Measurements from ENCODE around the gene AEBP1.
A peak's percentile ranks its signal among the peaks of the same experiment; 100 is the strongest.

The AEBP1 gene

DNA sequence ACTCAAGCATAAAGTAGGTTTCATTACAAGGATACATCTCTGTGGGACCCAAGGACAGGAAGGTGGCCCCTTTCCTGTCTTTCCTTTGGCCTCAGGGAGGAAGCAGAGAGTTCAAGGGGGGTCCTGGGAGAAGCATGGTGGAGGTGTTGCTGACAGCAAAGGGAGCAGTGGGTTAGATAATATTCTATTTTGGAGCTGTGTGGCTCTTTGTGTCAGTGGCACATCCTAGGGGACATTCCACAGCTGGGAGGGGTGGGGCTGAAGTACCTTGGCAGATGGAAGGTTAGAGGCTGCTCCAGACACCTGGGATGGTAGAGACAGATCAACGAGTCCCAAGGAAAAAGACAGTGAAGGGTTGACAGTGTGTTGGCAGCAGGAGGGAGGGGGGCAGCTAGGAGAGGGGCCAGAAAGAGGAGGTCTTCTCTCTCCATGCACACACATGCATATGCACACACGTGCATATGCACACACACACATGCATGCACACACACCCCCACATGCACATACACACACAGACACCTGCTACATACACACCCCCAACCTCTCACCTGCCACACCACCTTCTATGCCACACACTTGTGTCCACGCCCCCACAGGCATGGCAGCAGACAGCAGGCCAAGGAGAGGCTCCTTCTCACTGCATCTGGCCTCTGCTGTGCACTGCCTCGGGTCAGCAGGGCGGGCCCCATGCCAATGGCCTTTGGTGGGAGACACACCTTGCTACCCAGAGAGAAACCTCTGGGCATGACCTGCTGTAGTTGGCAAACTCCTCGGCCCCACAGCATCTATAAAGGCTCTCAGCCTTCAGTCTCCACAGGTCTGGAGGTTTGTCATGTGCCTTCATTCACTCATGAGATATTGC is 24.8 kb downstream of the AEBP1 start:
- no peak overlapping the region for H3K4me3 ChIP-seq (replicated peaks; ENCODE audit: insufficient read depth, low read length)
- DNase-seq (ENCODE audit: low read depth in 1 of 2, low spot score in 1 of 2), result no peak
- no peaks in the 10 kb centered on the region for H3K27me3 ChIP-seq (ENCODE audit: insufficient read depth, poor library complexity, severe bottlenecking)
- H3K27ac ChIP-seq (replicated peaks), result no peak overlapping the region
- TF ChIP-seq, protein P1, sequence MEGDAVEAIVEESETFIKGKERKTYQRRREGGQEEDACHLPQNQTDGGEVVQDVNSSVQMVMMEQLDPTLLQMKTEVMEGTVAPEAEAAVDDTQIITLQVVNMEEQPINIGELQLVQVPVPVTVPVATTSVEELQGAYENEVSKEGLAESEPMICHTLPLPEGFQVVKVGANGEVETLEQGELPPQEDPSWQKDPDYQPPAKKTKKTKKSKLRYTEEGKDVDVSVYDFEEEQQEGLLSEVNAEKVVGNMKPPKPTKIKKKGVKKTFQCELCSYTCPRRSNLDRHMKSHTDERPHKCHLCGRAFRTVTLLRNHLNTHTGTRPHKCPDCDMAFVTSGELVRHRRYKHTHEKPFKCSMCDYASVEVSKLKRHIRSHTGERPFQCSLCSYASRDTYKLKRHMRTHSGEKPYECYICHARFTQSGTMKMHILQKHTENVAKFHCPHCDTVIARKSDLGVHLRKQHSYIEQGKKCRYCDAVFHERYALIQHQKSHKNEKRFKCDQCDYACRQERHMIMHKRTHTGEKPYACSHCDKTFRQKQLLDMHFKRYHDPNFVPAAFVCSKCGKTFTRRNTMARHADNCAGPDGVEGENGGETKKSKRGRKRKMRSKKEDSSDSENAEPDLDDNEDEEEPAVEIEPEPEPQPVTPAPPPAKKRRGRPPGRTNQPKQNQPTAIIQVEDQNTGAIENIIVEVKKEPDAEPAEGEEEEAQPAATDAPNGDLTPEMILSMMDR (IDR thresholded peaks at IDR 0.05; ENCODE audit: insufficient read depth, low read length), result no peak
- no peak for TF ChIP-seq SPI1 (IDR thresholded peaks at IDR 0.05; ENCODE audit: borderline replicate concordance, low read depth)
- TF ChIP-seq, protein P2, sequence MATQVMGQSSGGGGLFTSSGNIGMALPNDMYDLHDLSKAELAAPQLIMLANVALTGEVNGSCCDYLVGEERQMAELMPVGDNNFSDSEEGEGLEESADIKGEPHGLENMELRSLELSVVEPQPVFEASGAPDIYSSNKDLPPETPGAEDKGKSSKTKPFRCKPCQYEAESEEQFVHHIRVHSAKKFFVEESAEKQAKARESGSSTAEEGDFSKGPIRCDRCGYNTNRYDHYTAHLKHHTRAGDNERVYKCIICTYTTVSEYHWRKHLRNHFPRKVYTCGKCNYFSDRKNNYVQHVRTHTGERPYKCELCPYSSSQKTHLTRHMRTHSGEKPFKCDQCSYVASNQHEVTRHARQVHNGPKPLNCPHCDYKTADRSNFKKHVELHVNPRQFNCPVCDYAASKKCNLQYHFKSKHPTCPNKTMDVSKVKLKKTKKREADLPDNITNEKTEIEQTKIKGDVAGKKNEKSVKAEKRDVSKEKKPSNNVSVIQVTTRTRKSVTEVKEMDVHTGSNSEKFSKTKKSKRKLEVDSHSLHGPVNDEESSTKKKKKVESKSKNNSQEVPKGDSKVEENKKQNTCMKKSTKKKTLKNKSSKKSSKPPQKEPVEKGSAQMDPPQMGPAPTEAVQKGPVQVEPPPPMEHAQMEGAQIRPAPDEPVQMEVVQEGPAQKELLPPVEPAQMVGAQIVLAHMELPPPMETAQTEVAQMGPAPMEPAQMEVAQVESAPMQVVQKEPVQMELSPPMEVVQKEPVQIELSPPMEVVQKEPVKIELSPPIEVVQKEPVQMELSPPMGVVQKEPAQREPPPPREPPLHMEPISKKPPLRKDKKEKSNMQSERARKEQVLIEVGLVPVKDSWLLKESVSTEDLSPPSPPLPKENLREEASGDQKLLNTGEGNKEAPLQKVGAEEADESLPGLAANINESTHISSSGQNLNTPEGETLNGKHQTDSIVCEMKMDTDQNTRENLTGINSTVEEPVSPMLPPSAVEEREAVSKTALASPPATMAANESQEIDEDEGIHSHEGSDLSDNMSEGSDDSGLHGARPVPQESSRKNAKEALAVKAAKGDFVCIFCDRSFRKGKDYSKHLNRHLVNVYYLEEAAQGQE (IDR thresholded peaks at IDR 0.05; ENCODE audit: insufficient replicate concordance, low read depth), result no peak

DNA sequence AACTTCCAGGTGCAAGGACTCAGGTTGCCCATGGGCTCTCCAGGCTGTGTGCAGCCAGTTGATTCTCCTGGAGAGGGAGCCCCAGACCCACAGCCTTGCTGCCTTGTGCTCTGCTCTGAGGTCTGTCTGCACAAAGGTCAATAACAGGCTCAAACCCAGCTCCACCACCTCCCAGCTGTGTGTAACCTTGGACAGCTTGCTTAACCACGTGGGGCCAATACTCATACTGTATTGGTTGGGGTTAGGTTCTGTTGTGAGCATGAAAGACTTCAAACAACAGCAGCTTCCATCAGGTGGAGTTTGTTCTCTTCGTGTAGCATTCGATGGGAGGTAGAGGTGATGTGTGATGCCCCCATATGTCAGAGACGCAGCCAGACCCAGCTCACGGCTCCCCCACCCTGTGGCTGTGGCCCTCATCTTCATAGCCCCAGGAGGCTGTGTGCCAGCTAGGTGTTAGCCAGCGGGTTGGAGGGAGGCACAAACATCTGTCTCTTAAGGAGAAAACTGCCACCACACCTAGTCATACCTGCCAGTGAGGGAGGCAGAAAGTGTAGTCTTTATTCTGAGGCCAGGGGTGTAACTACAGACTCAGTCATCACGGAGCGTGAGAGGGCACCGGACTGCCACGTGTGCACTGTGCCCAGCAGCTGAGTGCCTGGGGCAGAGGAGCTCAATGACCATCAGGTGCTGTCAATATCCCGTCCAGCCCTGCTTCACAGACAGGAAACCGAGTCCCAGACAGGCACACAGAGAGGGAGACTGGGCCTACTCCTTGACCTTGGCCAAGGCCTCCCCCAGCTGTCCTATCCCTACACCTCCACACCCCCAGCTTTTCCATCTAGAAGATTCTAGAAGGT is 27.3 kb downstream of the AEBP1 start:
- Histone ChIP-seq H3K4me3 (replicated peaks; ENCODE audit: insufficient read depth, low read length) (no peak overlapping the region), H3K27ac (replicated peaks) (no peak overlapping the region), H3K27me3 (ENCODE audit: insufficient read depth, poor library complexity, severe bottlenecking) (no peaks in the 10 kb centered on the region)
- TF ChIP-seq, protein P1 (IDR thresholded peaks at IDR 0.05; ENCODE audit: insufficient read depth, low read length), result no peak
- TF ChIP-seq POLR2AphosphoS5 (IDR thresholded peaks at IDR 0.05; ENCODE audit: low read depth), result no peak
- no peak for TF ChIP-seq GABPA (IDR thresholded peaks at IDR 0.05; ENCODE audit: low read depth)
- no peak for TF ChIP-seq SPI1 (IDR thresholded peaks at IDR 0.05; ENCODE audit: borderline replicate concordance, low read depth)
- TF ChIP-seq, protein P2 (IDR thresholded peaks at IDR 0.05; ENCODE audit: insufficient replicate concordance, low read depth), result no peak
- peak in 1 of 2 experiments; percentile 17 for DNase-seq (ENCODE audit: low read depth in 1 of 2, low spot score in 1 of 2)

DNA sequence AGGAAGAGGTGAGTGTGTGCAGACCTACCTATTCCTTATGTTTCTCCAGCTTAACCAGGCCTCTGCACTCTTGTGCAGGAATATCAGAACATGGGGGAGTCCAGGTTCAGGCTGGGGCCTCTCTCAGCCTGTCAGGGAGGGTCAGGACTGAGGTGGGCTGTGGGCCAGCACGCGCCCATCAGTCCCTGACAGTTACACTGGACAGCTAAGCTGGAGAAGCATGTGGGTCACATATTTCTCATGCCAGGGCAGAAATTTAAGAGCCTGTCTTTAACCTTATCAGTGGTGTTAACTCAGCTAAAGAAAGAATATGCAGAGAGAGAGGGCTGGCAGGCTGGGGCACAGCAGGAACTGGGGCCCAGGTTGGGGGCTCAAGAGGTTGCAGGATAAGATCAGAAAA is 27.9 kb downstream of the AEBP1 start:
- no peak for DNase-seq (ENCODE audit: low read depth in 1 of 2, low spot score in 1 of 2)
- TF ChIP-seq, protein P1 (IDR thresholded peaks at IDR 0.05; ENCODE audit: insufficient read depth, low read length), result no peak
- no peak for TF ChIP-seq GABPA (IDR thresholded peaks at IDR 0.05; ENCODE audit: low read depth)
- TF ChIP-seq SPI1 (IDR thresholded peaks at IDR 0.05; ENCODE audit: borderline replicate concordance, low read depth), result no peak
- TF ChIP-seq POLR2AphosphoS5 (IDR thresholded peaks at IDR 0.05; ENCODE audit: low read depth), result no peak
- TF ChIP-seq, protein P2 (IDR thresholded peaks at IDR 0.05; ENCODE audit: insufficient replicate concordance, low read depth), result no peak

More for the DNA sequence above, 27.9 kb downstream of the AEBP1 start:
- Histone ChIP-seq H3K4me3 (replicated peaks; ENCODE audit: insufficient read depth, low read length) (no peak overlapping the region), H3K27me3 (ENCODE audit: insufficient read depth, poor library complexity, severe bottlenecking) (no peaks in the 10 kb centered on the region), H3K27ac (replicated peaks) (no peak overlapping the region)

Data from HL-60 (cell line).